Neural crest cell (in vitro differentiated cells): ENCODE data around the gene SRMS. TPM values are rescaled to one million over a fixed set of nuclear protein-coding genes. Genes with fewer than 3 reads are reported as not detected.

Experiments
- DNase-seq: peaks from one replicate; pipeline ENCODE4 v3.0.0; 2021; ENCODE audit warnings: low read depth, mixed read lengths, low spot score
- H3K27ac Mint-ChIP-seq: one replicate; pipeline ENCODE4 v1.8.0; 2021; ENCODE audit warnings: mild to moderate bottlenecking, mixed read lengths; ENCODE audit not compliant: unreplicated experiment
- H3K27me3 Mint-ChIP-seq: 2 replicates; pipeline ENCODE4 v1.8.0; 2021; ENCODE audit warnings: low read depth, mild to moderate bottlenecking, mixed read lengths
- H3K36me3 Mint-ChIP-seq: 2 replicates; pipeline ENCODE4 v1.8.0; 2021; ENCODE audit warnings: low read depth, mild to moderate bottlenecking, mixed read lengths
- H3K4me1 Mint-ChIP-seq: 2 replicates; pipeline ENCODE4 v1.8.0; 2021; ENCODE audit warnings: mixed read lengths
- H3K4me3 Mint-ChIP-seq: one replicate; pipeline ENCODE4 v1.8.0; 2021; ENCODE audit warnings: mild to moderate bottlenecking, mixed read lengths
- H3K9me3 Mint-ChIP-seq: 2 replicates; pipeline ENCODE4 v1.8.0; 2021; ENCODE audit warnings: mixed read lengths
- total RNA-seq: library from RNA; stranded (reverse); gene quantifications from 2 replicates; pipeline ENCODE4 v1.2.1, GENCODE V29; 2021
- TF ChIP-seq, protein P1 (sequence below): fragments of 200-600 bp; sonication (generic); conservative IDR thresholded peaks from 2 replicates; pipeline ENCODE4 v1.5.0; 2021; ENCODE audit warnings: antibody characterized with exemption, mild to moderate bottlenecking

Gene SRMS
- total RNA-seq, 1 donor from 2014 or later: not detected

DNA sequence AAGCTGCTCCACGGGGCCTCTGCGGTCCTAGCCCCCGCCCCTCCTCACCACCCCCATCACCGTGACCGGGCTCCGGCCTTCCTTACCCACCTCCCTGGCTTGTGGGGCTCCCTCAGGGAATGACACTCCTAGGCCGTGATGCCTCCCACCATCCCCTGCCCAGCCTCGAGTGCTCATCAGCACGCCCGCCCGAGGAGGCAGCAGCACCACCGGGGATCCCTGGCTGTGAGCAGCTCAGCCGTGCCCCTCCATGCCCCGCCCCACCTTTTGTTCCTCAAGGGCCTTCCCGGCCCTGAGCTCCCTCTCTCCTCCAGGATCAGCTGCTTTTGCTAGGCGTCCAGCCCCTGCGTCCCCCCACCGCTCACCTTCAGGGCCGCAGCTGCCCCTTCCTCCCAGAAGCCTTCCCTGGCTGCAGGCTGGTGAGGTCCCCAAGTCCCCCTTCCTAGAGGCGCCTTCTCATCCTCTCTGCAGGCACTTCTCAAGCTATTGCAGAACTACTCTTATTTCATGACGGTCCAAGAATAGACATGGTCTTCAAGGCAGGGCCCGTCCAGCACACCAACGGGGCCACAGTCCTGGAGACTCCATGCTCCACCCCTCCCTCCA is 9.4 kb upstream of the SRMS start:
- Mint-ChIP-seq H3K27me3 (no peaks in the 10 kb centered on the region), H3K4me3 (peak overlapping the region; percentile 66), H3K36me3 (peaks cover 3% of the 10 kb centered on the region), H3K9me3 (no peaks in the 10 kb centered on the region), H3K27ac (no peak overlapping the region), H3K4me1 (peaks cover 5% of the 10 kb centered on the region)
- TF ChIP-seq, protein P1, sequence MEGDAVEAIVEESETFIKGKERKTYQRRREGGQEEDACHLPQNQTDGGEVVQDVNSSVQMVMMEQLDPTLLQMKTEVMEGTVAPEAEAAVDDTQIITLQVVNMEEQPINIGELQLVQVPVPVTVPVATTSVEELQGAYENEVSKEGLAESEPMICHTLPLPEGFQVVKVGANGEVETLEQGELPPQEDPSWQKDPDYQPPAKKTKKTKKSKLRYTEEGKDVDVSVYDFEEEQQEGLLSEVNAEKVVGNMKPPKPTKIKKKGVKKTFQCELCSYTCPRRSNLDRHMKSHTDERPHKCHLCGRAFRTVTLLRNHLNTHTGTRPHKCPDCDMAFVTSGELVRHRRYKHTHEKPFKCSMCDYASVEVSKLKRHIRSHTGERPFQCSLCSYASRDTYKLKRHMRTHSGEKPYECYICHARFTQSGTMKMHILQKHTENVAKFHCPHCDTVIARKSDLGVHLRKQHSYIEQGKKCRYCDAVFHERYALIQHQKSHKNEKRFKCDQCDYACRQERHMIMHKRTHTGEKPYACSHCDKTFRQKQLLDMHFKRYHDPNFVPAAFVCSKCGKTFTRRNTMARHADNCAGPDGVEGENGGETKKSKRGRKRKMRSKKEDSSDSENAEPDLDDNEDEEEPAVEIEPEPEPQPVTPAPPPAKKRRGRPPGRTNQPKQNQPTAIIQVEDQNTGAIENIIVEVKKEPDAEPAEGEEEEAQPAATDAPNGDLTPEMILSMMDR: no peak
- no peak for DNase-seq

DNA sequence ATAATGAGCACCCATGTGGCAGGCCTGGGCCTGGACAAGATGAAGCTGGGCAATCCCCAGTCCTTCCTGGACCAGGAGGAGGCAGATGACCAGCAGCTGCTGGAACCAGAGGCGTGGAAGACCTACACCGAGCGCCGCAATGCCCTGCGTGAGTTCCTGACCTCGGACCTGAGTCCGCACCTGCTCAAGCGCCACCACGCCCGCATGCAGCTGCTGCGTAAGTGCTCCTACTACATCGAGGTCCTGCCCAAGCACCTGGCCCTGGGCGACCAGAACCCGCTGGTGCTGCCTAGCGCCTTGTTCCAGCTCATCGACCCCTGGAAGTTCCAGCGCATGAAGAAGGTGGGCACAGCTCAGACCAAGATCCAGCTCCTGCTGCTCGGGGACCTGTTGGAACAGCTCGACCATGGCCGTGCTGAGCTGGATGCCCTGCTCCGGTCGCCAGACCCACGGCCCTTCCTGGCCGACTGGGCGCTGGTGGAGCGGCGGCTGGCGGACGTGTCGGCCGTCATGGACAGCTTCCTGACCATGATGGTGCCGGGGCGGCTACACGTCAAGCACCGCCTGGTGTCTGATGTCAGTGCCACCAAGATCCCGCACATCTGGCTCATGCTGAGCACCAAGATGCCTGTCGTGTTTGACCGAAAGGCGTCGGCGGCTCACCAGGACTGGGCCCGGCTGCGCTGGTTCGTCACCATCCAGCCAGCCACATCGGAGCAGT is 8.3 kb upstream of the SRMS start:
- no peak overlapping the region for H3K4me3 Mint-ChIP-seq
- H3K36me3 Mint-ChIP-seq: peaks cover 3% of the 10 kb centered on the region
- TF ChIP-seq, protein P1: no peak

DNA sequence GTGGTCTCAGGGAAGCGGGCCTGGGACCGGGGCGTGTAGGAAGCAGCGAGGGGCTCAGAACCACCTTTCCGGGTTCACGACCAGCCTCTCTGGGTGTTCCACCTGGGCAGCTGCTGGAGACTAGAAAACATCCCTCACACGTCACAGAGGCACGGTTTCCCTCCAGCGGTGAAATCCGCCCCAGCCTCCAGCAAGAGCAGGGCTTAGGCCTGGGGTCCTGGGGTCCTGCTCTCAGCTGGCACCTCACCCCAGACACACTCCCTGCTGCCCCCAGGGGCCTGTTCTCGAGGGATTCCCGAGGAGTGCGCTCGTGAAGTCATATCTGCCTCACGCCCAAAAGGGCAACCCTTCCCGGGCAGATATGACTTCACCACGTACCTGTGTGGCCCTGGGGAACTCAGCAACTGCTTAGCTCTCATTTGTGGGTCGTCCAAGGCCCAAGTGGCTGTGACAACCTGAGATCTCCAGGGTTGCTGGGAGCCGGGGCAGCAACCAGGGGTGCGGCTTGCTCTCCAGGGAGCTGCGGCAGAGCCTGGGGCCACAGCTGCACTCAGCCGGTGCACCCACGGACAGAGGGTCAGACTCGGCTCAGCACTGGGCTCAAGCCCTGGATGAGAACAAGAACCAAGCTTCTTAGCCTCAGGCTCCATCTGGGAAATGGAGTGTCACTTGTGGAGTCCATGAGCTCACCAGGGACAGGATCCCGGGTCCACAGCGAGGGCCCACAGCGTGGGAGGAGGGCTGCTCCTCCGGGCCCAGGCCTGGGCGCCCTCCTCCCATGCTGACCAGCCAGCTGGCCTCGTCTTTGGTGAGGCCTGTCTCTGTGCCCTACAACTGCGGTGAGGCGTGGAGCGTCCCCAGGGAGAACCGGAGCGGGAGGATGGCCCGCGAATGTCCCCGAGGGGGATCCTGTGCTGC is 7.1 kb upstream of the SRMS start:
- no peaks in the 10 kb centered on the region for H3K36me3 Mint-ChIP-seq
- DNase-seq: no peak
- H3K4me1 Mint-ChIP-seq: peaks cover 10% of the 10 kb centered on the region
- no peak overlapping the region for H3K27ac Mint-ChIP-seq
- TF ChIP-seq, protein P1: no peak
- H3K4me3 Mint-ChIP-seq: peak overlapping the region; percentile 75
- H3K9me3 Mint-ChIP-seq: no peaks in the 10 kb centered on the region
- H3K27me3 Mint-ChIP-seq: peaks cover 4% of the 10 kb centered on the region

More for the DNA sequence above, 8.3 kb upstream of the SRMS start:
- H3K9me3 Mint-ChIP-seq: no peaks in the 10 kb centered on the region
- DNase-seq: no peak
- H3K27me3 Mint-ChIP-seq: peaks cover 4% of the 10 kb centered on the region
- H3K27ac Mint-ChIP-seq: no peak overlapping the region
- peaks cover 10% of the 10 kb centered on the region for H3K4me1 Mint-ChIP-seq

DNA sequence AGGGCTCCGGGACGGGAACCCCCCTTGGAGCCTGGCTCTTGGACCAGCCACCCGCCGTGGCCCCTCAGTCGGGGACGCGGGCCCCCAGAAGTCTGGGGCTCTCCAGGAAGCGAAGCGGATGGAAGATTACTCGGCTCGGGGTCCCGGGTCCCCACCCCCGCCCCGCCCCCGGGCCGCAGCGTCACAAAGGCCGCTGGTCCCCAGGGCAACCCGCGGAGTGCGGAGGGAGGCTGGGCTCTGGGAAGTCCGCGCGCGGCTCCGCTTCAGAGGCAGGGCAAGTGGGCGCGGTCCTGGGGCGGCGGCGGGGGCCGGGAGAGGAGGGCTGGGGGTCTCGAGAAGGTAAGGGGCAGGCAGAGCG is 6.4 kb upstream of the SRMS start, which contains the start of gene FNDC11:
Gene FNDC11 (plus strand): TSS at position 227 of the 358 bp plus-strand sequence. CDS start 1,505 bp downstream, outside the sequence.
- DNase-seq: peak; percentile 55
- TF ChIP-seq, protein P1: no peak
- no peaks in the 10 kb centered on the region for H3K9me3 Mint-ChIP-seq

DNA sequence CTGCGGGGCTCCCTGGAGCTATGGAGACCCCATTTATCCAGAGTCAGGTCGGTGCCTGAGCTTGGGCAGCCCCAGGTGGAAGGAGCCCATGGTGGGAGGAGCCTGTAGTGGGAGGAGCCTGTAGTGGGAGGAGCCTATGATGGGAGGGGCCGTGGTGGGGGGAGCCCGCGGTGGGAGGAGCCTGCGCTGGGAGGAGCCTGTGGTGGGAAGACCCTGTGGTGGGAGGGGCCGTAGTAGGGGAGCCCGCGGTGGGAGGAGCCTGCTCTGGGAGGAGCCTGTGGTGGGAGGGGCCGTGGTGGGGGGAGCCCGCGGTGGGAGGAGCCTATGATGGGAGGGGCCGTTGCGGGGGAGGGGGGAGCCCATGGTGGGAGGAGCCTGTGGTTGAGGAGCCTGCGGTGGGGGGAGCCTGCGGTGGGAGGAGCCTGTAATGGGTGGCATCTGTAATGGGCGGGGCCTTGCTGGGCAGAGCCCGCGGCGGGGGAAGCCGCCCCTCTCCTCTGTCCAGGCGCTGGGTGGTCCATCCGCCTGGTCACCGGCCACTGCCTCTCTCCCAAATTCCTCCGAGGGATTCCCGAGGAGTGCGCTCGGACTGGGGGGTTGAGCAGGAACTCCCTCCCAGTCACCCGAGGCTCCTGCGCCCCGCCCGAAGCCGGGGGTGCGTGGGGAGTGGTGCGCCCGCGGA is 5.8 kb upstream of the SRMS start:
- peak; percentile 80 for DNase-seq

More for the DNA sequence above, 6.4 kb upstream of the SRMS start, which contains the start of gene FNDC11:
- Mint-ChIP-seq H3K4me3 (peak within 1 kb of the TSS; percentile 75), H3K27ac (no peak within 1 kb of the TSS), H3K27me3 (peaks cover 4% of the 10 kb centered on the region), H3K36me3 (no peaks in the 10 kb centered on the region), H3K4me1 (peaks cover 10% of the 10 kb centered on the region)

More for the DNA sequence above, 5.8 kb upstream of the SRMS start:
- peak overlapping the region; percentile 64 for H3K4me3 Mint-ChIP-seq
- H3K27me3 Mint-ChIP-seq: peaks cover 4% of the 10 kb centered on the region
- no peaks in the 10 kb centered on the region for H3K9me3 Mint-ChIP-seq
- no peak overlapping the region for H3K27ac Mint-ChIP-seq
- TF ChIP-seq, protein P1: no peak
- no peaks in the 10 kb centered on the region for H3K36me3 Mint-ChIP-seq
- H3K4me1 Mint-ChIP-seq: peaks cover 10% of the 10 kb centered on the region
